Activated T-cell treated with anti-CD3 and anti-CD28 coated beads, Interleukin-2, amount 50 U/mL, for 48 hours (primary cell): ENCODE results near the gene HOXA11.

ENCODE experiments used
- DNase-seq, 2 experiments: peaks; one replicate each; pipeline ENCODE4 v3.0.0-alpha.2; 2020

Gene HOXA11

GRCh38 chr7:27179503-27180430, 5.3 kb downstream of the HOXA11 start:
- peak; percentile 75 to 80 for DNase-seq

GRCh38 chr7:27179030-27179429, 6.0 kb downstream of the HOXA11 start:
- DNase-seq, result no peak

GRCh38 chr7:27178366-27178765, 6.7 kb downstream of the HOXA11 start:
- no peak for DNase-seq

- DNase-seq, result no peak
Measured at GRCh38 chr7:27177795-27178320, 7.2 kb downstream of the HOXA11 start.

- peak; percentile 11 to 13 for DNase-seq
Measured at GRCh38 chr7:27176962-27177794, 7.9 kb downstream of the HOXA11 start.

- peak in 1 of 2 experiments; percentile 13 for DNase-seq
Measured at GRCh38 chr7:27176524-27176845, 8.5 kb downstream of the HOXA11 start.

- DNase-seq, result peak in 1 of 2 experiments; percentile 14
Measured at GRCh38 chr7:27175626-27176523, 9.2 kb downstream of the HOXA11 start.

GRCh38 chr7:27174874-27175625, 10.0 kb downstream of the HOXA11 start:
- DNase-seq, result peak in 1 of 2 experiments; percentile 17

- peak; percentile 19 to 23 for DNase-seq
Measured at GRCh38 chr7:27173956-27174873, 10.8 kb downstream of the HOXA11 start, which contains the start of gene HOXA10. TSS of gene HOXA10 (minus strand) at chr7:27174320. CDS start at chr7:27174306, 14 bp downstream.

GRCh38 chr7:27173511-27173955, 11.5 kb downstream of the HOXA11 start:
- DNase-seq, result peak; percentile 45 to 55

- DNase-seq, result peak; percentile 37 to 49
Measured at GRCh38 chr7:27172823-27173510, 12.1 kb downstream of the HOXA11 start.

- DNase-seq, result peak; percentile 30 to 33
Measured at GRCh38 chr7:27172315-27172774, 12.7 kb downstream of the HOXA11 start.

GRCh38 chr7:27171637-27172314, 13.3 kb downstream of the HOXA11 start:
- peak; percentile 26 to 36 for DNase-seq

- DNase-seq, result peak; percentile 21 to 27
Measured at GRCh38 chr7:27171325-27171636, 13.8 kb downstream of the HOXA11 start.

GRCh38 chr7:27170426-27171324, 14.4 kb downstream of the HOXA11 start:
- DNase-seq, result peak in 1 of 2 experiments; percentile 20

GRCh38 chr7:27169658-27170425, 15.2 kb downstream of the HOXA11 start:
- peak in 1 of 2 experiments; percentile 52 for DNase-seq
